ENCODE measurements around the gene FXYD3. TPM values are rescaled to one million over a fixed set of nuclear protein-coding genes. Genes with fewer than 3 reads are reported as not detected.

Gene FXYD3
- total RNA-seq, 1 donor from 2014 or later, result not detected

GRCh38 chr19:35154525-35155406 is 39.1 kb downstream of the FXYD3 start, which contains the start of gene FXYD5:
Gene FXYD5 (plus strand): TSS chr19:35154735. CDS start chr19:35155551, 816 bp downstream.
- Mint-ChIP-seq H3K27me3 (ENCODE audit: unreplicated experiment) (no peaks in the 10 kb centered on the region), H3K9me3 (ENCODE audit: unreplicated experiment) (no peaks in the 10 kb centered on the region), H3K36me3 (ENCODE audit: unreplicated experiment) (peaks cover 6% of the 10 kb centered on the region), H3K27ac (ENCODE audit: unreplicated experiment) (peak within 1 kb of the TSS; percentile 89), H3K4me1 (ENCODE audit: unreplicated experiment) (peaks cover 43% of the 10 kb centered on the region), H3K4me3 (ENCODE audit: unreplicated experiment) (peak within 1 kb of the TSS; percentile 96)
- DNase-seq (ENCODE audit: extremely low spot score, unreplicated experiment), result no peak
- peak; percentile 16 for TF ChIP-seq CTCF (IDR thresholded peaks at IDR 0.05)

- no peak for DNase-seq (ENCODE audit: extremely low spot score, unreplicated experiment)
- Mint-ChIP-seq H3K4me1 (ENCODE audit: unreplicated experiment) (peaks cover 36% of the 10 kb centered on the region), H3K4me3 (ENCODE audit: unreplicated experiment) (peak overlapping the region; percentile 96), H3K27me3 (ENCODE audit: unreplicated experiment) (no peaks in the 10 kb centered on the region), H3K27ac (ENCODE audit: unreplicated experiment) (peak overlapping the region; percentile 89), H3K36me3 (ENCODE audit: unreplicated experiment) (peaks cover 6% of the 10 kb centered on the region), H3K9me3 (ENCODE audit: unreplicated experiment) (no peaks in the 10 kb centered on the region)
- no peak for TF ChIP-seq CTCF (IDR thresholded peaks at IDR 0.05)
Measured at GRCh38 chr19:35155441-35155840, 39.8 kb downstream of the FXYD3 start.

GRCh38 chr19:35155981-35156672 is 40.5 kb downstream of the FXYD3 start:
- no peak for TF ChIP-seq CTCF (IDR thresholded peaks at IDR 0.05)
- peak overlapping the region; percentile 18 for H3K27ac Mint-ChIP-seq (ENCODE audit: unreplicated experiment)
- DNase-seq (ENCODE audit: extremely low spot score, unreplicated experiment), result no peak
- peaks cover 32% of the 10 kb centered on the region for H3K4me1 Mint-ChIP-seq (ENCODE audit: unreplicated experiment)
- peaks cover 6% of the 10 kb centered on the region for H3K36me3 Mint-ChIP-seq (ENCODE audit: unreplicated experiment)
- H3K9me3 Mint-ChIP-seq (ENCODE audit: unreplicated experiment), result no peaks in the 10 kb centered on the region
- H3K4me3 Mint-ChIP-seq (ENCODE audit: unreplicated experiment), result peak overlapping the region; percentile 96
- no peaks in the 10 kb centered on the region for H3K27me3 Mint-ChIP-seq (ENCODE audit: unreplicated experiment)

GRCh38 chr19:35156673-35157014 is 41.0 kb downstream of the FXYD3 start:
- Mint-ChIP-seq H3K36me3 (ENCODE audit: unreplicated experiment) (peaks cover 9% of the 10 kb centered on the region), H3K4me3 (ENCODE audit: unreplicated experiment) (no peak overlapping the region), H3K9me3 (ENCODE audit: unreplicated experiment) (no peaks in the 10 kb centered on the region), H3K4me1 (ENCODE audit: unreplicated experiment) (peaks cover 32% of the 10 kb centered on the region), H3K27me3 (ENCODE audit: unreplicated experiment) (no peaks in the 10 kb centered on the region), H3K27ac (ENCODE audit: unreplicated experiment) (no peak overlapping the region)
- no peak for DNase-seq (ENCODE audit: extremely low spot score, unreplicated experiment)
- TF ChIP-seq CTCF (IDR thresholded peaks at IDR 0.05), result no peak

- Mint-ChIP-seq H3K4me1 (ENCODE audit: unreplicated experiment) (peaks cover 31% of the 10 kb centered on the region), H3K9me3 (ENCODE audit: unreplicated experiment) (peaks cover 5% of the 10 kb centered on the region), H3K4me3 (ENCODE audit: unreplicated experiment) (no peak overlapping the region), H3K27me3 (ENCODE audit: unreplicated experiment) (no peaks in the 10 kb centered on the region), H3K27ac (ENCODE audit: unreplicated experiment) (no peak overlapping the region), H3K36me3 (ENCODE audit: unreplicated experiment) (peaks cover 14% of the 10 kb centered on the region)
- DNase-seq (ENCODE audit: extremely low spot score, unreplicated experiment), result no peak
- no peak for TF ChIP-seq CTCF (IDR thresholded peaks at IDR 0.05)
Measured at GRCh38 chr19:35157431-35157830, 41.8 kb downstream of the FXYD3 start.
